Measurements from ENCODE around the gene ZNF668.
A peak's percentile ranks its signal among the peaks of the same experiment; 100 is the strongest.

ZNF668 gene

GRCh38 chr16:31073970-31074813 lies at the start of gene ZNF668, which contains the start of gene ZNF646:
Gene ZNF668 (minus strand): TSS chr16:31074240. CDS start chr16:31064459, 9,781 bp downstream.
Gene ZNF646 (plus strand): TSS chr16:31074422. CDS start chr16:31076325, 1,903 bp downstream.
- peak; percentile 97 for DNase-seq (ENCODE audit: low read depth)

DNA sequence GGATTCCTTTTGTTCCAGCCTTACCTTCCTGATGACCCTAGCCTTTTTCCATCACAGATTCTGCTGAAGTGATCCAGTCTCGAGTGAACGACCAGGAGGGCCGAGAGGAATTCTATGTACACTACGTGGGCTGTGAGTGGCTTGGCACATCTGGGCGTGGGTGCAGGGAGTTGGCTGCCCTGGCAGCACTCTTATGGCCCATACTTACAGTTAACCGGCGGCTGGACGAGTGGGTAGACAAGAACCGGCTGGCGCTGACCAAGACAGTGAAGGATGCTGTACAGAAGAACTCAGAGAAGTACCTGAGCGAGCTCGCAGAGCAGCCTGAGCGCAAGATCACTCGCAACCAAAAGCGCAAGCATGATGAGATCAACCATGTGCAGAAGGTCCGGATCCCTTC lies 46.1 kb upstream of the ZNF668 start:
- DNase-seq (ENCODE audit: low read depth): no peak

GRCh38 chr16:31118223-31119155 lies 44.4 kb upstream of the ZNF668 start:
- DNase-seq (ENCODE audit: low read depth): no peak

GRCh38 chr16:31117384-31118222 lies 43.6 kb upstream of the ZNF668 start, which contains the start of gene KAT8:
Gene KAT8 (plus strand): TSS chr16:31117664. CDS start chr16:31117682, 18 bp downstream.
- DNase-seq (ENCODE audit: low read depth): peak; percentile 95

DNA sequence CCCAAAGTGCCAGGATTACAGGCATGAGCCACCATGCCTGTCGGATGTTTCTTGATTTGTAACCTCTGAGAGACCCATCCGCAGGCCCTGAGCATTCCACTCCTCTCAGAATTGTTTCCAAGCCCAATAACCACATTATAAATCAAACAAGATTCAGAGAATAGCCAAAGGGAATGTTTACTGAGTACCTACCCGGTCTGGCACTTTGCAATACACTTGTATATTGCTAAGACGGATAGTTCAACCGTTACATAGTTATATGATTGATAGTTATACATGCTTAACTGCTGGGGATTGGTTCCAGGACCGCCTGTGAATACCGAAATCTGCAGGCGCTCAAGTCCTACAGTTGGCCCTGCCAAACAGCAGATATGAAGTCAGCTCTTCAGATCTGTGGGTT lies 40.4 kb upstream of the ZNF668 start:
- no peak for DNase-seq (ENCODE audit: low read depth)

DNA sequence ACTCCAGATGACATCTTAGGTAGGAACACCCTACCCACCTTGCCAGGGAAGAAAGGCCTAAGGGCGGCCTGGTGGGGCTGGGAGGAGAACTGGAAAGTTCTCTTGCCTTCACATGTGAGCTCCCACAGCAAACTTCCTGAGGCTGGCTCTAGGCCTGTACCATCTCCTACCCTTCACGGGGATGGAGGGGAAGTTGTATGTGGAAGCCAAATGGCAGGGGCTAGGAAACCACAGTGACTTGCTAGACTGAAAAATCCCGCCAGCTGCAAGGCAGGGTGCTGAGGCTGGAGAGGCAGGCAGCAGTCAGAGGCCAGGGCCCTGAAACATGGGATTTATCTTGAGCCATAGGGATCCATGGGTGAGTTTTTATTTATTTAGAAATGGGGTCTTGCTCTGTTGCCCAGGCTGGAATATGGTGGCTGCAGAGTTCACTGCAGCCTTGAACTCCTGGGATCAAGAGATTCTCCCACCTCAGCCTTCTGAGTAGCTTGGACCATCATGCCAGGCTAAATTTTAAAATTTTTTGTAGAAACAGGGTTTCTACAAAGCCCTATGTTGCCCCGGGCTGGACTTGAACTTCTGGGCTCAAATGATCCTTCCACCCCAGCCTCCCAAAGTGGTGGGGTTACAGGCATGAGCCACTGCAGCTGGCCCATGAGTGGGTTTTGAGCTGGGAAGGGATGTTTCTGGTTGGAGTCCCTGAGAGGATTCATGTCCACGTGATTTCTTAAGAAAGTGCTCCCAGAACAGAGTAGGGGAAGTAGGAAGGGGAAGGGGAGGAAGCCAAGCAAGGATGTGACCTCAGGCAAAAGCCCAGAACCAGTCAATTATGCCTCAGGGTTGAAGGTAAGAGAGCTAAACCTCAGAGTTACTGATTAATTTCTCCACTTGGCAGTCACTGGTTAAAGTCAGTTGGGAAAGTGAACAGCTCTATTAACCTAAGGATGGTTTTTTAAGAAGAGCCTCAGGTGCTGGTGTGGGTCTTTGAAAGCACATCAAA lies 39.4 kb upstream of the ZNF668 start:
- no peak for DNase-seq (ENCODE audit: low read depth)

GRCh38 chr16:31112711-31113110 lies 38.7 kb upstream of the ZNF668 start:
- DNase-seq (ENCODE audit: low read depth): no peak

- DNase-seq (ENCODE audit: low read depth): no peak
These were observed 37.9 kb upstream of the ZNF668 start for GRCh38 chr16:31111881-31112466.

DNA sequence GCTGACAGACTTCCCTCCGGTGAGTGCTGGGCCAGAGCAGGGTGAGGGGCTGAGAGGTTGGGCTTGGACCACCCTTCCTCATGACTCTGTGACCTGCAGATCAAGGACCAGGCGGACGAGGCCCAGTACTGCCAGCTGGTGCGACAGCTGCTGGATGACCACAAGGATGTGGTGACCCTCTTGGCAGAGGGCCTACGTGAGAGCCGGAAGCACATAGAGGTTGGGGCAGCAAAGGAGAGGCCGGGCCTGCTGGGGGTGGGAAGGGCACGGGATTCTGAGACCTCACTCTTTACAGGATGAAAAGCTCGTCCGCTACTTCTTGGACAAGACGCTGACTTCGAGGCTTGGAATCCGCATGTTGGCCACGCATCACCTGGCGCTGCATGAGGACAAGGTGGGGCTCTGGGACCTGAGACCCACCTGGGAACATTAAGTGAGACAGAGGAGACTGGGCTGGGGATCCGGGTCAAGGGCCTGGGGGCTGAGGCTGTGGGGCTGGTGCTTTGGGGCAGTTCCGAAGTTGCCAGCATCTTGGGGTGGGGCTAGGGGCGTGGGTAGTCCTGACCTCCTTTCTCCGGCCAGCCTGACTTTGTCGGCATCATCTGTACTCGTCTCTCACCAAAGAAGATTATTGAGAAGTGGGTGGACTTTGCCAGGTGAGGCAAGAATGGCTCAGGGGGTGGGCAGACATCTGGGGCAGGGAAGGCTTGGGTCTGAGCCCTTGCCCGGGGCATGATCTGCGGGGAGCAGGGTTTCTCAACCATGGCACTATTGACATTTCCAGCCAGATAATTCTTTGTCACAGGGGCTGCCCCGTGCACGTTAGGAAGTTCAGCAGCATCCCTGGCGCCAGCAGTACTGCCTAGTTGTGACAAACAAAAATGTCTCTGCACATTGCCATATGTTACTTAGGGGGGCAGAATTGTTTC lies 36.3 kb upstream of the ZNF668 start:
- no peak for DNase-seq (ENCODE audit: low read depth)

DNA sequence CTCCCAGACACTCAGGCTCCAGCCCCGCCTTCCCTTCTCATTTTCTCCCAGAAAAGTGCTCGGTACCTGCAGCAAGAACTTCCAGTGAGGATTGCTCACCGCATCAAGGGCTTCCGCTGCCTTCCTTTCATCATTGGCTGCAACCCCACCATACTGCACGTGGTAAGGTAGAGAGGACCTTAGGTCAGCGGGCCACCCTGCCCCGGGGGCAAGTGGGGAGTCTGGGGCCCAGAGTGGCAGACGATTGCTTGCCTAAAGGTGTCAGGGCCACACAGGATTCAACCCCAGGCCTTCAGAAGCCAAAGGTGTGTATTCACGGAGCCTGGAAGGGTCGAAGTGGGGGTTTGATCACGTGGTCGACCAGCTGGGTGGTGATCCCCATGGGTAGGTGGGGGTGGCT lies 35.6 kb upstream of the ZNF668 start:
- no peak for DNase-seq (ENCODE audit: low read depth)

DNA sequence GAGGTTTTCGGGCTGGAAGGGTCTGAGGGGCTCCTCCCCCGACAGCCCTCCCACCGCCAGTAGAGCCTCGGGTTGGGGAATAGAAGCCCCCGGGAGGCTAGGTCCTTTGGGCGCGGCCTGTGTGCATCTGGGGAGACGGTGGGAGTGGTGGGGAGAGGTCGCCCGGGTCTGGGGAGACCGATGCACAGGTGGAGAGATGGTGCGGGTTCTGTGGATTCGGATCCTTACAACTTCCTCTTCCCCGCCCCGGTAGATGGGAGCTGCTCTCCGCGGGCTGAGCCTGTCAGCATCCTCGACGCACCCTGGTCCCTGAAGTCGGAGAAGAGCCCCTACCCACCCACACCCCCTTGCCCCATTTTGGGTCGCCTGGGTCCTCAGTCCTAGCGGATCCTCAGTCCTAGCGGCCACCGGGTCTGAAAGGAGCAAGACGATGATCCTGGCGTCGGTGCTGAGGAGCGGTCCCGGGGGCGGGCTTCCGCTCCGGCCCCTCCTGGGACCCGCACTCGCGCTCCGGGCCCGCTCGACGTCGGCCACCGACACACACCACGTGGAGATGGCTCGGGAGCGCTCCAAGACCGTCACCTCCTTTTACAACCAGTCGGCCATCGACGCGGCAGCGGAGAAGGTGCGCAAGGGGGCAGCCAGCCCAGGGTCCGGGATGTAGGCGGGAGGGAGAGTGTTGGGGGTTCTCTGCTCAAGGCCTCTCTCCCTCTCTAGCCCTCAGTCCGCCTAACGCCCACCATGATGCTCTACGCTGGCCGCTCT lies 34.9 kb upstream of the ZNF668 start:
- DNase-seq (ENCODE audit: low read depth): no peak

DNA sequence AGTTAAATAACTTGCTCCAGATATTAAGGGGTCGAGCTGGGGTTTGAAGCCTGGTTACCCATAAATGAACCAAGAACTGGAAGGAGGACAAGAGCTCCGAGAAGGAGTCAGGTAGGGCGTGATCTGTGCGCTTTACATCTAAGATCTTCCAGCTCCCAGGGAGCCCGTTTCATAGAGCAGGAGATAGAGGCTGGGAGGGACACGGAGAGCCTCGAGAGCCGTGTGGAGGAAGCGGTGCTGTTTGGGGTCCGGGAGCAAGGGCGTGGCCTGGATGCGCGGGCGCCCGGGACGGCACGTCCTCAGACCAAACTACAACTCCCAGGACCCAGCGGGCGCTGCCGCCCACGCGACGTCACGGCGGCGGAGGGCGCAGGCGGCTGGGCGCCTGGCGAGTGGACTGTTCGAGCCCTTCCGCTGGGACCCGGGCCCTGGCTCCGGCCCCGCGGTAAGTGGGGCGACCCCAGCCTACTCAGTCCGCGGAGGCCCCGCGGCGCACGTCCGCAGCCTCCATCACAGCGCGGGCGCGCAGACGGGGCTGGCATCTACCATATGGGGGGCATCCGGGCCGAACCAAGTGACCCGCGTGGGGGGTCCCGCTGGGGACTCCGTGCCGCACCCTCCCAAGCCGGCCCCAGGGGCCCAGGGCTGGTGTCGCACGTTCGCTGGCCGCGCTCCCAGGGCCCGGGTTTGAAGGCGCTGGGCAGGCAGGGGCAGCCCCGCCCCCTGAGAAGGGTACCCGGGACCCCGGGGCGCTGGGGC lies 34.2 kb upstream of the ZNF668 start, which contains the start of gene BCKDK:
TSS of gene BCKDK (plus strand) at position 352 of the 759 bp plus-strand sequence. CDS start 838 bp downstream, outside the sequence.
- peak; percentile 65 for DNase-seq (ENCODE audit: low read depth)

DNA sequence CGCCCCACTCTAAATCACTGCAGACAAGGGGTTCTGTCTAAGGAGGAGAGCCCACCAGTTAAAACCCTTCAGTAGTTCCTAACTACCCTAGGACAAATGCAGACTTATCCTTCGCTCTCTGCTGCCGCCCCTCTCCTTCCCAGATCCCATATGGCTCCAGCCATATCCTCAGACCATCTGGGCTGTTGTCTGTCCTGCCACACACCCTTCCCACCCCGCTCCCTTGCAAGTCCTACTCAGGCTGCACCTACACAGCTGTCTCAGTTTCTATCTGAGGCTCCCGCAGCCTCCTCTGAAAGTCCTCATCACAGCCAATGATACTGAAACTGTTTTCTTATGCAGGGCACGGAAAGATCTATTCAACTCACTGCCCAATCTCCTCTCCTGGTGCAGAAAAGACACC lies 33.4 kb upstream of the ZNF668 start:
- DNase-seq (ENCODE audit: low read depth): no peak

- no peak for DNase-seq (ENCODE audit: low read depth)
These were observed 32.7 kb upstream of the ZNF668 start for GRCh38 chr16:31106509-31107464.

- peak; percentile 73 for DNase-seq (ENCODE audit: low read depth)
These were observed 31.7 kb upstream of the ZNF668 start for GRCh38 chr16:31105677-31106213.
